ENCODE results near the gene MTMR3. TPM values are rescaled to one million over a fixed set of nuclear protein-coding genes. Genes with fewer than 3 reads are reported as not detected.

Gene MTMR3
- total RNA-seq, 6 experiments from 2014 or later: 14.5 to 19.2 (median 18.2) TPM

DNA sequence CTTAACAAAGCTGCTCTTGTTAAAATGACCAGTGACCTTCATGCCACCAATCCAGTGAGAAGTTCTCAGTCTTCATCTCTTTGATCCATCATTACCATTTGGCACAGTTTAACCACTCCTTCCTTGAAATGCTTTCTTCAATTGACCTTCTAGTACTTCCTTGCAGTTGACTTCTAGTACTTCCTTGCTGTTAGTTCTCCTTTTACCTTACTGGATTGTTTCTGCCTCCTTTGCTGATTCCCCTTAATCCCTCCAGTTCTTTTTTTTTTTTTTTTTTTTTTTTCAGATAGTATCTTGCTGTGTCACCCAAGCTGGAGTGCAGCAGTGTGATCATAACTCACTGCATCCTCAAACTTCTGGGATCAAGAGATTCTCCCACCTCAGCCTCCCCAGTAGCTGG lies 131.3 kb downstream of the MTMR3 start:
- Histone ChIP-seq H3K27ac (no peak overlapping the region), H3K4me1 (no peaks in the 10 kb centered on the region), H3K9me3 (no peaks in the 10 kb centered on the region), H3K27me3 (no peaks in the 10 kb centered on the region), H3K36me3 (peaks cover 5 to 82% (median 30%) of the 10 kb centered on the region in 4 donors), H3K4me3 (no peak overlapping the region)
- ATAC-seq (no peak), DNase-seq (no peak)
- intact Hi-C loops (cut with DNase I): loop anchor here in 1 of 2 donors (10.0 kb wide), 1 partner anchor 71 kb away; the partner anchor contains the start of gene HORMAD2
- no peak for TF ChIP-seq CTCF (IDR thresholded peaks at IDR 0.05)
- TF ChIP-seq POLR2A (IDR thresholded peaks at IDR 0.05): no peak

DNA sequence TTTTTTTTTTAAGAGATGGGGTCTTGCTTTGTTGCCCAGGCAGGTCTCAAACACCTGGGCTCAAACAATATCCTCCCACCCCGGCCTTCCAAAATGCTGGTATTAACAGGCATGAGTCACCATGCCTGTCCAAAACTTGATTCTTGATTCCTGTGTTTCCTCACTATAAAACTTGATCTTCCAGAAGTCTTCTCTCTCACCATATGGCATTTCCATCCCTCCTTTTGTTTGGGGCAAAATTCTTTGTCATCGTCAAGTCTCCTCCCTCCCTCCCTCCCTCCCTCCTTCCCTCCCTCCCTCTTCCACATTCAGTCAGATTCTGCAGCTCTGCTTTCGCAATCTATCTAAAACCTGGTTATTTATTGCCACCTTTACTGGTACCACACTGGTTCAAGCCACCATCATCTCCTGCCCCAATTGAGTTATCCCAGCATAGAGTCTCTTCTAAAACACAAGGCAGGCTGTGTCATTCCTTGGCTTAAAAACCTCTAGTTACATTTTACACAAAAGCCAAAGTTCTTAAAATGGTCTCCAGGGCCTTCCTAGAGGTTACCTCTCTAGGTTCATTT lies 132.3 kb downstream of the MTMR3 start:
- Histone ChIP-seq H3K4me1 (no peaks in the 10 kb centered on the region), H3K27ac (no peak overlapping the region), H3K4me3 (no peak overlapping the region), H3K9me3 (no peaks in the 10 kb centered on the region), H3K27me3 (no peaks in the 10 kb centered on the region), H3K36me3 (peaks cover 4 to 82% (median 31%) of the 10 kb centered on the region in 4 donors)
- no peak for DNase-seq
- intact Hi-C loops (cut with DNase I): loop anchor here in 1 of 2 donors (10.0 kb wide), 1 partner anchor 69 kb away; the partner anchor contains the start of gene HORMAD2
- no peak for ATAC-seq
- no peak for TF ChIP-seq POLR2A (IDR thresholded peaks at IDR 0.05)
- no peak for TF ChIP-seq CTCF (IDR thresholded peaks at IDR 0.05)
- WGBS (ENCODE audit: insufficient coverage, low coverage, low lambda C conversion rate, missing lambda C conversion rate): 100% methylated on average over 2 of the region's 3 CpGs

DNA sequence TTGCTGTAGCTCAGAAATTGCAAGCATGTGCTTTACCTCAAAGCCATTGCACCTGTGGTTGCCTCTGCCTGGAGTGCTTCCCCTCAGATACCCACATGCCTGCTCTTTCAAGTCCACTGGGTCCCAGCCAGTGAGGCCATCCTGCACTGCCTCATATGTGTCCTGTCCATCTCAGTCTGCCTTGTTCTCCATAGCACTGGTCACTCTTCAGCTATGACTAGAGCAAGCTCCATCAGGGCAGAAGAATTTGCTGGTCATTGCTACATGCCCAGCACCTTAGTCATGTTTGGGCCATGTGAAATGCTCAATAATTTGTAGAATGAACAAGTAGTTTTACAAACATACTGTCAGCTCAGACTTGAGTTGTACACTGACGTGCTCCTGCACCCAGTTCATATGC lies 132.9 kb downstream of the MTMR3 start:
- TF ChIP-seq POLR2A (IDR thresholded peaks at IDR 0.05): no peak
- no peak for TF ChIP-seq CTCF (IDR thresholded peaks at IDR 0.05)
- Histone ChIP-seq H3K27ac (no peak overlapping the region), H3K27me3 (no peaks in the 10 kb centered on the region), H3K4me3 (no peak overlapping the region), H3K9me3 (no peaks in the 10 kb centered on the region), H3K36me3 (peaks cover 5 to 83% (median 33%) of the 10 kb centered on the region in 4 donors), H3K4me1 (no peaks in the 10 kb centered on the region)
- ATAC-seq: no peak
- intact Hi-C loops (cut with DNase I): loop anchor here in 1 of 2 donors (10.0 kb wide), 1 partner anchor 69 kb away; the partner anchor contains the start of gene HORMAD2
- DNase-seq: no peak
- WGBS (ENCODE audit: insufficient coverage, low coverage, low lambda C conversion rate, missing lambda C conversion rate): 83% methylated on average over 1 of the region's 1 CpG

DNA sequence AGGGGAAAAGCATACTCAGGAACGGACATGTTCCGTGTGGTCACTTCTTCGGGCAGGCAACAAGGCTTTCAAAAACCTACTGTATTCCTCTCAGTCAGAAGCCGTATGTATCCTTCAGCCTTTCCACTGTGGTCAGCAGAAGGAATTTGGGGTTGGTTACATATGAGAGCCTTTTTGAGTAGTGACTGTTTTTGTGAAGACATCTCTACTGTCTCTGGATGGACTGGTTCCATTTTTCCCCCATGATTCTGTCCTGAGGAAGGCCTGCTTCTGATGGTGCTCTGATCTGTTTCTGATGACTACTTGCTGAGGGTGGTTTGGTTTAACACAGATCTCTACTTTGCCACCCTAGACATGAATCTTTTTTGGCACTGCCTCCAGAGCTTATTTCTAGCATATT lies 133.6 kb downstream of the MTMR3 start:
- TF ChIP-seq POLR2A (IDR thresholded peaks at IDR 0.05): no peak
- TF ChIP-seq CTCF (IDR thresholded peaks at IDR 0.05): no peak
- H3K36me3 ChIP-seq: peaks cover 5 to 85% (median 37%) of the 10 kb centered on the region in 4 donors
- no peaks in the 10 kb centered on the region for H3K27me3 ChIP-seq
- H3K9me3 ChIP-seq: no peaks in the 10 kb centered on the region
- H3K27ac ChIP-seq: no peak overlapping the region
- no peak overlapping the region for H3K4me3 ChIP-seq
- DNase-seq: no peak
- 89% methylated on average over 4 of the region's 4 CpGs for WGBS (ENCODE audit: insufficient coverage, low coverage, low lambda C conversion rate, missing lambda C conversion rate)
- no peaks in the 10 kb centered on the region for H3K4me1 ChIP-seq
- intact Hi-C loops (cut with DNase I): loop anchor here in 1 of 2 donors (10.0 kb wide), 1 partner anchor 68 kb away; the partner anchor contains the start of gene HORMAD2
- ATAC-seq: no peak

Data from right lobe of liver (tissue), 6 donors.